ENCODE data around the gene MEGF9.

Gene MEGF9

DNA sequence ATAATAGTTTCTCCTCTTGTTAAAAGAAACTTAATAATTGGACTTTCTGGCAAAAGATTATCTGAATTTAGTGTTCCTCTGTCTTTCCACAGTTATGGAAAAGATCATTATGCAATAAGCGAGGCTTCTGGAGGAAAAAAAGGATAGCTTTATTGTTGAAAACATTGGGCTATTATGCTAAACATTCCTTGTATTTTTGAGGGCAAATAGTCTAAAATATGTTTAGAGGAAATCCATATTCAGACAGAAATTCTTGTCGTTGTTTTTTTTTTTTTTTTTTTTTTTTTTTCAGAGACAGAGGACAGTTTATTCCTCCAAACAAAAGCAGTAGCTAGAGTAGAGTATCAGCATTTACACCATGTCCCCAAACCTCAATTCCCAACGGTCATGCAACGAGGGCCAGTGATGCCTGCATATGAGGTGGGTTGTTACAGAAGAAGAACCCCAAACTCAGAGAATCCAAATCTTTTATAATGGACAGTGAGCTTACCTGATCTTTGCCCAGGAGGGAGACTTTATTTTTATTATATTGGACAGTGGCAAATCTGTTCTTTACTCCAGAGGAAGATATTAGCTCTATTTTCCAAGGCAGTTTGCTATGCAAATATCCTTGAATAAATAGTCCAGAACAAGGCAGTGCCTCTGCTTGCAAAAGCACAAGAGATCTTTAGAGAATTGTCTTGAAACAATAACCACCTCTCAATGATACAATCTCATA, 85.9 kb downstream of the MEGF9 start:
- Histone ChIP-seq H3K4me2 (ENCODE audit: low read length) (no peak overlapping the region), H3K27ac (ENCODE audit: low read length) (no peak overlapping the region)
- TF ChIP-seq, protein P1, sequence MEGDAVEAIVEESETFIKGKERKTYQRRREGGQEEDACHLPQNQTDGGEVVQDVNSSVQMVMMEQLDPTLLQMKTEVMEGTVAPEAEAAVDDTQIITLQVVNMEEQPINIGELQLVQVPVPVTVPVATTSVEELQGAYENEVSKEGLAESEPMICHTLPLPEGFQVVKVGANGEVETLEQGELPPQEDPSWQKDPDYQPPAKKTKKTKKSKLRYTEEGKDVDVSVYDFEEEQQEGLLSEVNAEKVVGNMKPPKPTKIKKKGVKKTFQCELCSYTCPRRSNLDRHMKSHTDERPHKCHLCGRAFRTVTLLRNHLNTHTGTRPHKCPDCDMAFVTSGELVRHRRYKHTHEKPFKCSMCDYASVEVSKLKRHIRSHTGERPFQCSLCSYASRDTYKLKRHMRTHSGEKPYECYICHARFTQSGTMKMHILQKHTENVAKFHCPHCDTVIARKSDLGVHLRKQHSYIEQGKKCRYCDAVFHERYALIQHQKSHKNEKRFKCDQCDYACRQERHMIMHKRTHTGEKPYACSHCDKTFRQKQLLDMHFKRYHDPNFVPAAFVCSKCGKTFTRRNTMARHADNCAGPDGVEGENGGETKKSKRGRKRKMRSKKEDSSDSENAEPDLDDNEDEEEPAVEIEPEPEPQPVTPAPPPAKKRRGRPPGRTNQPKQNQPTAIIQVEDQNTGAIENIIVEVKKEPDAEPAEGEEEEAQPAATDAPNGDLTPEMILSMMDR (IDR thresholded peaks at IDR 0.05; ENCODE audit: low read depth, low read length), result no peak
- TF ChIP-seq EZH2phosphoT487 (IDR thresholded peaks at IDR 0.05; ENCODE audit: low read depth), result no peak

DNA sequence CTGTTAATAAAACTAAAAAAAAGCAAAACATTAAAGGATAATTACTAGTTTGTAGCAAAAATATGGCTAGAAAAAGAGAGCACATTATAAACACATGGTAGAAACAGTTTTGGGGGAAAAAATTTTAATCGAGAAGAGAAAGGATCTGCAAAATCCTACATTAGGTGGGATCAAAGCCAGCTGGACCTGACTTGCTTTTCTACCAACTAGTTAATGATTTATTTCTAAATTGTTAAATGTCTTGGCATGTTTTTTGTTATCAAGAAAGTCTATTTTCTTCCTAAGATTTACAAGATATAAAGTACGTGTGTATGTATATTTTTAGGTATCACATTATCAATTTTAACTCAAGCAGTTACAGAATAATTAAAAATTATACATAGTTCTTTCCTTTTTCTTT, 87.2 kb downstream of the MEGF9 start:
- H3K9me3 ChIP-seq (ENCODE audit: insufficient read depth, low read length), result no peaks in the 10 kb centered on the region
- H3K79me2 ChIP-seq (ENCODE audit: low read length), result no peaks in the 10 kb centered on the region
- H3K27me3 ChIP-seq (ENCODE audit: low read depth, low read length), result no peaks in the 10 kb centered on the region
- no peaks in the 10 kb centered on the region for H3K36me3 ChIP-seq (replicated peaks; ENCODE audit: low read depth, low read length)
- H3K9ac ChIP-seq (ENCODE audit: low read length), result no peak overlapping the region
- no peaks in the 10 kb centered on the region for H3K4me1 ChIP-seq (ENCODE audit: low read length)
- H3K4me2 ChIP-seq (ENCODE audit: low read length), result no peak overlapping the region
- H3K27ac ChIP-seq (ENCODE audit: low read length), result no peak overlapping the region
- H3K4me3 ChIP-seq (ENCODE audit: low read length), result no peak overlapping the region
- H4K20me1 ChIP-seq (ENCODE audit: insufficient read depth, low read length), result no peaks in the 10 kb centered on the region
- no peak overlapping the region for H2AFZ ChIP-seq (ENCODE audit: low read depth, low read length)
- TF ChIP-seq, protein P1 (IDR thresholded peaks at IDR 0.05; ENCODE audit: low read depth, low read length), result no peak
- no peak for TF ChIP-seq EZH2phosphoT487 (IDR thresholded peaks at IDR 0.05; ENCODE audit: low read depth)

More for the DNA sequence above, 85.9 kb downstream of the MEGF9 start:
- Histone ChIP-seq H4K20me1 (ENCODE audit: insufficient read depth, low read length) (no peaks in the 10 kb centered on the region), H3K9me3 (ENCODE audit: insufficient read depth, low read length) (no peaks in the 10 kb centered on the region), H3K36me3 (replicated peaks; ENCODE audit: low read depth, low read length) (no peaks in the 10 kb centered on the region), H3K79me2 (ENCODE audit: low read length) (no peaks in the 10 kb centered on the region), H3K4me1 (ENCODE audit: low read length) (no peaks in the 10 kb centered on the region), H3K4me3 (ENCODE audit: low read length) (no peak overlapping the region), H3K27me3 (ENCODE audit: low read depth, low read length) (no peaks in the 10 kb centered on the region), H2AFZ (ENCODE audit: low read depth, low read length) (no peak overlapping the region), H3K9ac (ENCODE audit: low read length) (no peak overlapping the region)

DNA sequence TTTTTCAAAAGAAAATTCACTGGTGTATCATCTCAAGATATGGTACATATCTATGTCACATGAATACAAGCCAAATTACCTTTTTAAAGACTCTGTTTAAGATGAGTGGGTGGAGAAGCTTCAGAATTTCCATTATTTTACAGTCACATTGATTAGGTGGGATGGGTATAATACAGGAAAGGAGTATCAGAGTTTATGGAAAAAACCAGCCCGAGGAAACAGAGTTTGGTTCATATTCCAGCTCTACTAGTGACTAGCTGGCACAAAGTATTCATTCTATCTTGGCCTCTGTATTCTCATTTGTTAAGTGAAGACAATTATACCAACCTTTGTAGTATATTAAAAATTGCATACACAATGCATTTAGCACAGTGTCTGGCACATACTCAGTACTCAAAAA, 87.8 kb downstream of the MEGF9 start:
- H3K27ac ChIP-seq (ENCODE audit: low read length), result no peak overlapping the region

DNA sequence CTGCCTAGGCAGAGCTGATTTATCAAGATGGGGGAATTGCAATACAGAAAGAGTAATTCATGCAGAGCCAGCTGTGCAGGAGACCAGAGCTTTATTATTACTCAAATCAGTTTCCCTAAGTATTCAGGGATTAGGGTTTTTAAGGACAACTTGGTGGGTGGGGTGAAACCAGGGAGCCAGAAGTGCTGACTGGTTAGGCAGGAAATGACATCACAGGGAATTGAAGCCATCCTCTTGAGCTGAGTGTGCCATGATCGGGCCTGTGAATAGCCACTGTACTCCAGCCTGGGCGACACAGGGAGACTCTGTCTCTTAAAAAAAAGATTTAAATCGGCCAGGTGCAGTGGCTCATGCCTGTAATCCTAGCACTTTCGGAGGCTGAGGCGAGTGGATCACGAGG, 89.0 kb downstream of the MEGF9 start:
- H3K9ac ChIP-seq (ENCODE audit: low read length), result no peak overlapping the region
- H3K27me3 ChIP-seq (ENCODE audit: low read depth, low read length), result no peaks in the 10 kb centered on the region
- no peaks in the 10 kb centered on the region for H3K79me2 ChIP-seq (ENCODE audit: low read length)
- no peaks in the 10 kb centered on the region for H4K20me1 ChIP-seq (ENCODE audit: insufficient read depth, low read length)
- no peaks in the 10 kb centered on the region for H3K4me1 ChIP-seq (ENCODE audit: low read length)
- H3K4me3 ChIP-seq (ENCODE audit: low read length), result no peak overlapping the region
- H3K9me3 ChIP-seq (ENCODE audit: insufficient read depth, low read length), result no peaks in the 10 kb centered on the region
- no peaks in the 10 kb centered on the region for H3K36me3 ChIP-seq (replicated peaks; ENCODE audit: low read depth, low read length)
- no peak overlapping the region for H3K4me2 ChIP-seq (ENCODE audit: low read length)
- TF ChIP-seq, protein P1 (IDR thresholded peaks at IDR 0.05; ENCODE audit: low read depth, low read length), result no peak
- no peak overlapping the region for H2AFZ ChIP-seq (ENCODE audit: low read depth, low read length)
- H3K27ac ChIP-seq (ENCODE audit: low read length), result no peak overlapping the region

More for the DNA sequence above, 87.8 kb downstream of the MEGF9 start:
- H3K36me3 ChIP-seq (replicated peaks; ENCODE audit: low read depth, low read length), result no peaks in the 10 kb centered on the region
- H3K4me3 ChIP-seq (ENCODE audit: low read length), result no peak overlapping the region
- TF ChIP-seq, protein P1 (IDR thresholded peaks at IDR 0.05; ENCODE audit: low read depth, low read length), result no peak
- TF ChIP-seq EZH2phosphoT487 (IDR thresholded peaks at IDR 0.05; ENCODE audit: low read depth), result no peak
- no peak overlapping the region for H3K4me2 ChIP-seq (ENCODE audit: low read length)
- no peaks in the 10 kb centered on the region for H3K79me2 ChIP-seq (ENCODE audit: low read length)
- H4K20me1 ChIP-seq (ENCODE audit: insufficient read depth, low read length), result no peaks in the 10 kb centered on the region
- no peaks in the 10 kb centered on the region for H3K27me3 ChIP-seq (ENCODE audit: low read depth, low read length)
- H3K9me3 ChIP-seq (ENCODE audit: insufficient read depth, low read length), result no peaks in the 10 kb centered on the region
- no peaks in the 10 kb centered on the region for H3K4me1 ChIP-seq (ENCODE audit: low read length)
- H2AFZ ChIP-seq (ENCODE audit: low read depth, low read length), result no peak overlapping the region
- H3K9ac ChIP-seq (ENCODE audit: low read length), result no peak overlapping the region
